ENCODE results near the gene EPB41L3.

- no peak for TF ChIP-seq CTCF (IDR thresholded peaks at IDR 0.05)
- TF ChIP-seq ZFX (IDR thresholded peaks at IDR 0.05; ENCODE audit: borderline replicate concordance) = no peak
Observed at GRCh38 chr18:5513947-5514346, 29.9 kb downstream of the EPB41L3 start.

All from 22Rv1 (cell line).